HG02870 (cell line): ENCODE results near the gene POGZ.

ENCODE experiments used
- ATAC-seq: cut with Tn5 transposase; IDR thresholded peaks from one replicate; pipeline ENCODE4 v1.9.1; 2021; ENCODE audit warnings: mild to moderate bottlenecking, moderate library complexity; ENCODE audit not compliant: unreplicated experiment

POGZ gene

GRCh38 chr1:151377150-151377884, 82.0 kb downstream of the POGZ start:
- ATAC-seq = no peak

- no peak for ATAC-seq
Measured at GRCh38 chr1:151373196-151373595, 86.1 kb downstream of the POGZ start.

- no peak for ATAC-seq
Measured at GRCh38 chr1:151372058-151372934, 87.0 kb downstream of the POGZ start, which contains the start of gene SELENBP1. Gene SELENBP1, minus strand, starts transcription at chr1:151372705. Its CDS starts 64 bp downstream, at chr1:151372641.

- ATAC-seq = no peak
Measured at GRCh38 chr1:151371370-151372057, 87.8 kb downstream of the POGZ start.

- no peak for ATAC-seq
Measured at GRCh38 chr1:151370211-151370911, 88.9 kb downstream of the POGZ start.

GRCh38 chr1:151369621-151370048, 89.7 kb downstream of the POGZ start:
- ATAC-seq = no peak

GRCh38 chr1:151369302-151369610, 90.0 kb downstream of the POGZ start:
- no peak for ATAC-seq

- no peak for ATAC-seq
Measured at GRCh38 chr1:151368393-151369301, 90.6 kb downstream of the POGZ start.

- ATAC-seq = no peak
Measured at GRCh38 chr1:151367658-151368392, 91.5 kb downstream of the POGZ start.

- no peak for ATAC-seq
Measured at GRCh38 chr1:151364996-151365395, 94.3 kb downstream of the POGZ start.

GRCh38 chr1:151362308-151363155, 96.8 kb downstream of the POGZ start:
- no peak for ATAC-seq

- no peak for ATAC-seq
Measured at GRCh38 chr1:151361883-151362282, 97.4 kb downstream of the POGZ start.

- ATAC-seq = no peak
Measured at GRCh38 chr1:151356696-151357095, 102.6 kb downstream of the POGZ start.
